ENCODE data around the gene ACTL8.

The ACTL8 gene

DNA sequence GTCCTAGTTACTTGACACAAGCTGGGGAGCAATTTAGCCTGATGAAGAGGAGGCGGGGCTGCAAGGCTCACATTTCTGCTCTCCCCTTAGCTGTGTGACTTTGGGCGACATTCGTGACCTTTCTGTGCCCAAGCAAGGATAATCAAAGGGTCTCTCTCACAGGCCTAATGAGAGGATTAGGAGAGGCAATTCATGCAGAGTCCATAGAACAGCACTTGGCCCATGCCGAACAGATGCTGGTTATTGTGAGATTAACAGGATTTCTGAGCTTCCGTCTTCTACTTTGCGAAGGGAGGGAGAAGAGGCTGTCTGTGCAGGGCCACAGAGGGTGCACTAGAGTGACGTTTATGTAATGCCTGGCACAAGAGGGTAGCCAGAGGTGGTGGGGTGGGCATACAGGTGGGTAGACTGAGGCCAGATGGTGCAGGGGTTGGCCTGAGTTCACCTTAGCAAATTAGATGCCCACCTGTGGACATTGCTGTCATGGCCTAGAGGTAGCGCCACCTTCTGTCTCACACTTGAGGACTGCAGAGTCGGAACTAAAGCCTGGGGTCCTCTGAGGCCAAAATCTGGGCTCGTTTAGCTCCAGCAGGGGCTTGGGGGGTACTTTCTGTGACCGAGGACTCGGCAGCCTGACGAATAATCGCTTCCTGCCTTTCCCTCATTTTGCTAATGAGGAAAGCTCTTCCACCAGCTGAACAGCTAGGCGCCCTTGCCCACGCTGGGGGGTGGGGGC, 18.6 kb downstream of the ACTL8 start:
- DNase-seq = no peak

GRCh38 chr1:17774452-17774851, 19.3 kb downstream of the ACTL8 start:
- DNase-seq = no peak

GRCh38 chr1:17775796-17776195, 20.7 kb downstream of the ACTL8 start:
- no peak for DNase-seq

DNA sequence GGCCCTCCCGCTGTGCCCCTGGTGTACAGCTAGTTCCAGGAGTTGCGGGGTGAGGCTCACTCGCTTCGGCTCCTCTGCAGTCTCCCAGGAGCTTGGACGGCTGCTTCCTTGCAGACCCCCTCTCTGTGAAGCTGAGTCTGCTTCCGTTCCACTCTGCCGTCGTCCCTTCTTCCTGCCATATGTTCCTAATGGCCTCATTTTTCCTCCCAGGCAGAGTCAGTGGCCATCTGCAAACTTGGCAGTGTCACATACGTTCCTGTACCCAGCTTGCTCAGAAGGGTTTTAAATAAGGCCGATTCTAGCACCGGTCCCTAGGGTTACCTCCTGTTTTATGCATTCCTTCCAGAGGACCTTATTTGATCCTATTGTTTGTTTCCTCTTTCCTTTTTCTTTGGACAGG, 21.3 kb downstream of the ACTL8 start:
- no peak for DNase-seq

- DNase-seq = no peak
These were observed 22.2 kb downstream of the ACTL8 start for GRCh38 chr1:17777330-17777729.

DNA sequence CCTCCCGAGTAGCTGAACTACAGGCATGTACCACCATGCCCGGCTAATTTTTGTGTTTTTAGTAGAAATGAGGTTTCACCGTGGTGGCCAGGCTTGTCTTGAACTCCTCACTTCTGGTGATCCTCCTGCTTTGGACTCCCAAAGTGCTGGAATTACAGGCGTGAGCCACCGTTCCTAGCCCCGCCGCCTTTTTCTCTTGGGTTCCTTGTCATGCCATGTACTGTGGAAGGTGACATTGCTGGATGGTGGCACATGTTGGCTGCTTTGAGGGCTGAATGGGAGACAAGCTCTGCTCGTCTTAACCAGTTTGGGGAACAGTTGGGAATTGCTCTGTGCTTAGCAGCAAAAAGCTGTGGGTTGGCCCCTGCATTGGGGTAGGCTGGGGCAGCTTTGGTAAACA, 22.7 kb downstream of the ACTL8 start:
- DNase-seq = no peak

DNA sequence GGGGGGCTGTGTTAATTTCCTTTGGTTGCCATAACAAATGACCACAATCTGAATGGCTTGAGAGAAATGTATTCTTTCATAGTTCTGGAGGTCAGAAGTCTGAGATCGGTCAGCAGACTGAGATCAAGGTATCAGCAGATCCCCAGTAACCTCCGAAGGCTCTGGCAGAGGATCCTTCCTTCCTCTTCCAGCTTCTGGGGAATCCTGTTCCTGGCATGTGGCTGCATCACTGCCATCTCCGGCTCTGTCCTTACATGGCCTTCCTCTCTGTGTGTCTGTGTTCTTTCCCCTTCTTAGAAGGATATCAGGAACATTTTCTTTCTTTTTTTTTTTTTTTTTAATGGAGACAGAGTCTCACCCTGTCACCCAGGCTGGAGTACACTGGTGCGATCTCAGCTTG, 25.8 kb downstream of the ACTL8 start:
- no peak for DNase-seq

DNA sequence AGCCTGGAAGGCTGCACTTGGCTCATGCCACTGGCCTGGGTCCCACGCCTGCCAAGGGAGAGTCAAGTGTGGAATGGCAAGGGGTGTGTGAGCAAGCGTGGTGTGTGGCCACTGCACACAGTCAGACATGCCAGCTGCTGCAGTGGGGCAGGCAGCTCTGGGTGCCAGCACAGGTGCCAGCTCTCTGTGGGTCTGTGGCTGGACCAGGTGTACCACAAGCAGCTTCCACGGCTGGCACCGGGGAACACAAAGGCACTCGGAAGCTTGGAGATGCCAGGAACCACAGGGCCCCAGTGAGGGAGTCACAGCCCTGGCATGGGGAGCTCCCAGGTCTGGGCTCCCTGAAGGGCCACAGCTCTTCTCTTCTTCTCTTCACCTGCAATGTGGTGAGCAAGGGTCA, 34.8 kb downstream of the ACTL8 start:
- no peak for DNase-seq

- DNase-seq = no peak
These were observed 35.4 kb downstream of the ACTL8 start for GRCh38 chr1:17790383-17791054.

GRCh38 chr1:17791055-17791390, 35.9 kb downstream of the ACTL8 start:
- DNase-seq = no peak

GRCh38 chr1:17791480-17791879, 36.3 kb downstream of the ACTL8 start:
- DNase-seq = no peak

- DNase-seq = no peak
These were observed 37.3 kb downstream of the ACTL8 start for GRCh38 chr1:17792421-17792820.

GRCh38 chr1:17795081-17795809, 40.1 kb downstream of the ACTL8 start:
- no peak for DNase-seq

- no peak for DNase-seq
These were observed 40.9 kb downstream of the ACTL8 start for GRCh38 chr1:17795836-17796645.

DNA sequence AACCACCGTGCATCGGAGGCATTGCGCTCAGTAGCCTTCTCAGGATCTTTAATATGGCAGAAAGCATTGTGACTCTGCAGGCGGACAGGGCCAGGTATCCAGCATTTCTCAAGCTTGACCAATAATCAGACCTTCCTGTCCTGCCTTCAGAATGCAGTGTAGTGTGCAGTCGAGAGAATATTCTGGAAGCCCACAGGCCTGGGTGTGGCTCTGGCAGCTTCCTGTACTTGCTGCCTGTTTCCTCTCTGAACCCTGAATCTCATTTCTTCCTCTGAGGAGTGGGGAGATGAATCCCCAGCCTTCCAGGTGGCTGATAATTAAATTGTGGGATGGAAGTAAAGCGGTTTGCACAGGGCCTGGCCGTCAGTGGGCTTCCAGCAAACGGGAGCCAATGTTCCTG, 42.3 kb downstream of the ACTL8 start:
- DNase-seq = no peak

DNA sequence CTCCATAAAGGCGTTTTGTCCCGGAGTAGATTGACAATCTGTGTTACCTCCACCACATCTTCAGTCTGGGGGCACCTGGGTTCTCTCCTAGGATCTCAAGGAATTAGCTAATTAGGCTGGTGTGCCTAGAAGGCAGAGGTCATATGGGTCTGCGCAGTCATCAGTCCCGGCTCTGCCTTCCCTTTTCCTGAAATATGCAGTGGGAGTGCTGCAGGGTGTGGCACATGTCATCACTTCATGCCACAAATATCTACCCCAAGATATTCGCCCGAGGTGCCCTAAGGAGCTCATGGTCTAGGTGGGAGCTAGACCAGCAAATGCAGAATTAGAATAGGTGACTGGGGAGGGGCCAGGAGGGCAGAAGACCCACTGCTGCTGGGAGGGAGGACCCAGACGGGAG, 42.9 kb downstream of the ACTL8 start:
- no peak for DNase-seq

GRCh38 chr1:17798799-17799382, 43.8 kb downstream of the ACTL8 start:
- DNase-seq = no peak

DNA sequence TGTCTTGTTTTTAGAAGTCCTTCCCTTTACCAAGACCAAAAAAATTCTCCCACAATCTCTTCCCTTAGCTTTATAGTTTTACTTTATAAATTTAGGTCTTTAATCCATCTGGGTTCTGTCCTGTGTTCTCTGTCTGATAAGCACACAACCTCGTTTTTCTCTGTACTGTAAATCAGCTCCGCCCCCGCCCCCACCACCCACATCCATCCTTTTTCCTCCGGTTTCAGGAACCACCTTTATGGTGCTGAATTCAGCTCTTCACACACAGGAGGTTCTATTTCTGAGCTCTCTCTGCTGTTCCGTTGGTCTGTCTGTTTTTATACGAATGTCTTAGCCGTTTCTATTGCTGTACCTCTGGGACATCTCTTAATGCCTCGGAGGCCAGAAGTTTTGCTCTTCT, 44.5 kb downstream of the ACTL8 start:
- DNase-seq = no peak

- DNase-seq = no peak
These were observed 47.0 kb downstream of the ACTL8 start for GRCh38 chr1:17802164-17802563.

DNA sequence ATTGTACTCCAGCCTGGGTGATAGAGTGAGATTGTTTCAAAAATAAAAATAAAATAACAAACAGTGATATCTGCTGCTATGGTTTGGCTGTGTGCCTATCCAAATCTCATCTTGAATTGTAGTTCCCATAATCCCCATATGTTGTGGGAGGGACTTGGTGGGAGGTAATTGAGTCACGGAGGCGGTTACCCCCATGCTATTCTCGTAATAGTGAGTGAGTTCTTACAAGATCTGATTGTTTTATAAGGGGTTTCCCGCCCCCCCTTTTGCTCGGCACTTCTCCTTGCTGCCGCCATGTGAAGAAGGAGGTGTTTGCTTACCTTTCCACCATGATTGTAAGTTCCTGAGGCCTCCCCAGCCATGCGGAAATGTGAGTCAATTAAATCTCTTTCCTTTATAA, 47.8 kb downstream of the ACTL8 start:
- no peak for DNase-seq

DNA sequence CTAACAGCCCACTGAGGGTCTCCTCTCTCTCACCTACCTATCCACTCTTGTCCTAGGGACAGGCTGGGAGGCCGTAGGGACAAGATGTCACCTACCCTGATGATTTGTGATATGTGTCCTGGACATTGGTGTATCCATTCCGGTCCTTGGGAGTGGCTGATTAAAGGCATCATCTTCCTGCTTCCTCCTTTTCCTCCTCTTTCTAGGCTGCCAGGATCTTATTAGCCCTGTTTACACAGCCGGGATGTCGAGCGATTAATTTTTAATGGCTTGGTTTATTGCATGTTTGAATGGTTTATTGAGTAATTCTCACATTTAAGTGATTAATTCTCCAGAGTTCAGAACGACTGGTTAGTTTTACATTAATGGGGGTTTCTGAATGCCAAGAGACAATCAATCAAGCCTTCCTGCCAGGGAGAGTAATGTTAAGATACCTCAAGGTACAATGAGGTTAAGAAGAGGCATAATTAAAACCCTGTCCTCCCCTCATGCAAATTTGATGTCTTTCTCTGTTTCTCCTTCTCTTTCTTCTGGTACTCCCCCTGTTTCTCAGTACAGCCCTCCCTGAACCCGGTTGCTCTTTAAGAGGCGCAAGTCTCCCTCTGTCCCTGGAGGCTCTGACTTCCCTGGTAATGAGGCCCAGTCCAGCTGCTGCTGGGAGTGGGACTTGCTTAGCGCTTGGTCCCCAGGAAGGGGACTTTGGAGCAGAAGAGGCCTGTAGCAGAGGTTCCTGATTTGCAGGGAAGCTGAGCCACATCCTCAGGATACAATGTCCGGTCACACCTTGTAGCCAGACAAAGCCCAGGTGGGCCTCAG, 50.9 kb downstream of the ACTL8 start:
- DNase-seq = no peak

DNA sequence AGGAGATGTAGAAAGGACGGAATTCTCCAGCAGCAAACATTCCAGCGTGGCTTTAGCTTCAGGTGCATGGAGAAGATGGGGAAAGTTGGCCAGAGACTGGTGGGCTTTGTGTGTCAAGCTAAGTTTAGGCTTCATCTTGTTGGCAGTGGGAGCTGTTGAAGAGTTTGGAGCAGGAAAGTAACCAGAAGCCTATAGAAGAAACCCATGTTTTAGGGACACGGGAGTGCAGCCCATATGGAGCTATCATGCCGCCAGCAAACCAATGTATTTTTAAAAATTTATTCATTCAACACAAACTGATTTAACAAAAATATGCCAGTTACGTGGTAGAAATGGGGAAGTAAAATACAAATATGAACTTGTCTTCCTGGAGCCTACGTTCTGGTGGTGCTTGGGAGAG, 53.7 kb downstream of the ACTL8 start:
- DNase-seq = no peak

All from stimulated activated CD4-positive, alpha-beta T cell treated with anti-CD3 and anti-CD28 coated beads, Interleukin-12 subunit alpha, Interleukin-12 subunit beta, amount 100 ng/mL, for 4 hours (primary cell).